K562 (cell line): ENCODE measurements around the gene SERPINE1. TPM values are rescaled to one million over a fixed set of nuclear protein-coding genes. Genes with fewer than 3 reads are reported as not detected.
A peak's percentile ranks its signal among the peaks of the same experiment; 100 is the strongest.

Experiments used
- BACH1 ChIP-seq: fragments of 200-800 bp; sonication (Bioruptor generic); IDR thresholded peaks from 2 replicates; pipeline ENCODE4 v1.6.1; 2016; ENCODE audit warnings: missing genetic modification characterization, missing compliant biosample characterization
- CEBPB ChIP-seq: fragments of 450-650 bp; IDR thresholded peaks from 2 replicates; pipeline ENCODE4 v1.6.1; 2016; ENCODE audit warnings: missing genetic modification characterization, missing compliant biosample characterization
- CEBPG ChIP-seq, 3 experiments: fragments of 200-800 bp in 1 of 3; sonication (Bioruptor generic) in 1 of 3; sonication (generic) in 1 of 3; formaldehyde crosslinking in 1 of 3; IDR thresholded peaks in 2 of 3; conservative IDR thresholded peaks in 1 of 3; 2 replicates each; pipeline versions ENCODE4 v1.6.1 to v1.8.0; 2016 to 2022; ENCODE audit warnings: missing compliant biosample characterization in 2 of 3, missing genetic modification characterization in 2 of 3, mild to moderate bottlenecking in 1 of 3, missing genetic modification reagents in 1 of 3
- CHD1 ChIP-seq: fragments of 200-600 bp; sonication (generic); IDR thresholded peaks from one replicate; pipeline ENCODE4 v1.6.1; 2012; ENCODE audit warnings: mild to moderate bottlenecking, moderate library complexity, low read length, inconsistent platforms
- DDX20 ChIP-seq: fragments of 450-650 bp; IDR thresholded peaks from 2 replicates; pipeline ENCODE4 v1.6.1; 2016; ENCODE audit warnings: missing genetic modification characterization, low read depth, mild to moderate bottlenecking, missing compliant biosample characterization, moderate library complexity
- ETV1 ChIP-seq: fragments of 450-650 bp; conservative IDR thresholded peaks from 2 replicates; pipeline ENCODE4 v1.6.1; 2016; ENCODE audit warnings: missing genetic modification characterization, control low read depth, low read depth, missing compliant biosample characterization
- HDAC8 ChIP-seq: fragments of 450-650 bp; IDR thresholded peaks from 2 replicates; pipeline ENCODE4 v1.6.1; 2016; ENCODE audit warnings: mild to moderate bottlenecking, missing genetic modification characterization, moderate library complexity, missing compliant biosample characterization
- ILF3 ChIP-seq: fragments of 450-650 bp; IDR thresholded peaks from 2 replicates; pipeline ENCODE4 v1.6.1; 2018; ENCODE audit warnings: antibody characterized with exemption, mild to moderate bottlenecking, moderate library complexity, borderline replicate concordance
- KLF6 ChIP-seq: fragments of 250-450 bp; sonication (Bioruptor Pico); IDR thresholded peaks from 2 replicates; pipeline ENCODE4 v1.4.0; 2020; ENCODE audit warnings: mild to moderate bottlenecking, moderate library complexity, borderline replicate concordance
- MEIS2 ChIP-seq: fragments of 450-650 bp; IDR thresholded peaks from 2 replicates; pipeline ENCODE4 v1.6.1; 2014; ENCODE audit warnings: mild to moderate bottlenecking; ENCODE audit not compliant: partially characterized antibody
- MYC ChIP-seq, 2 experiments: fragments of 250-450 bp in 1 of 2; sonication (Bioruptor Pico) in 1 of 2; IDR thresholded peaks; 2 replicates each; pipeline versions ENCODE4 v1.5.1 to v1.6.1; 2012 to 2021; ENCODE audit warnings: low read depth in 2 of 2, borderline replicate concordance in 1 of 2, improper control_type of control experiment in 1 of 2, low read length in 1 of 2, mild to moderate bottlenecking in 1 of 2, moderate library complexity in 1 of 2
- NR2C1 ChIP-seq, 2 experiments: fragments of 450-650 bp; IDR thresholded peaks; 2 replicates each; pipeline ENCODE4 v1.6.1; 2017; ENCODE audit warnings: mild to moderate bottlenecking in 2 of 2, antibody characterized with exemption in 1 of 2, inconsistent platforms in 1 of 2, missing compliant biosample characterization in 1 of 2, missing genetic modification characterization in 1 of 2
- PTRF ChIP-seq: fragments of 450-650 bp; IDR thresholded peaks from 2 replicates; pipeline ENCODE4 v1.6.1; 2016; ENCODE audit warnings: mild to moderate bottlenecking, missing genetic modification characterization, missing compliant biosample characterization
- PYGO2 ChIP-seq: fragments of 450-650 bp; IDR thresholded peaks from 2 replicates; pipeline ENCODE4 v1.6.1; 2016; ENCODE audit warnings: mild to moderate bottlenecking, missing genetic modification characterization, moderate library complexity, missing compliant biosample characterization
- ZNF239 ChIP-seq: fragments of 250-450 bp; sonication (Bioruptor Pico); IDR thresholded peaks from 2 replicates; pipeline ENCODE4 v1.4.0; 2020; ENCODE audit warnings: mild to moderate bottlenecking
- ZNF311 ChIP-seq: fragments of 250-450 bp; sonication (Bioruptor Pico); IDR thresholded peaks from 2 replicates; pipeline ENCODE4 v1.4.0; 2020; ENCODE audit warnings: mild to moderate bottlenecking, moderate library complexity
- ZNF584 ChIP-seq: fragments of 200-800 bp; sonication (Bioruptor generic); IDR thresholded peaks from 2 replicates; pipeline ENCODE4 v1.6.1; 2016; ENCODE audit warnings: low read depth, mild to moderate bottlenecking, missing genetic modification characterization, missing compliant biosample characterization
- ZNF778 ChIP-seq: fragments of 450-650 bp; formaldehyde crosslinking; IDR thresholded peaks from 2 replicates; pipeline ENCODE4 v1.4.0; 2020; ENCODE audit warnings: mild to moderate bottlenecking, moderate library complexity
- ZNF780A ChIP-seq: fragments of 250-450 bp; sonication (Bioruptor Pico); IDR thresholded peaks from 2 replicates; pipeline ENCODE4 v1.5.0; 2021; ENCODE audit warnings: mild to moderate bottlenecking
- ZNF79 ChIP-seq: fragments of 250-450 bp; sonication (Bioruptor Pico); IDR thresholded peaks from 2 replicates; pipeline ENCODE4 v1.4.0; 2020; ENCODE audit warnings: low read depth, mild to moderate bottlenecking, moderate library complexity
- polyA plus RNA-seq, 8 experiments: library from polyadenylated mRNA; depleted of rRNA in 4 of 8; stranded (reverse) in 5 of 8; unstranded in 3 of 8; fragments of >200 nt; fragmentation: Nextera tagmentation in 2 of 8; fragmentation: Illumina TruSeq in 1 of 8; extraction: Ambion mirVana in 2 of 8; extraction: Trizol in 1 of 8; gene quantifications; 2 replicates each; pipeline versions ENCODE4 v1.2.1 to v1.2.3, GENCODE V29; 2011 to 2014; ENCODE audit warnings: inconsistent platforms in 1 of 8, missing spikeins in 1 of 8
- total RNA-seq, 7 experiments: library from RNA; depleted of rRNA in 6 of 7; stranded (reverse); fragments of >200 nt in 6 of 7; fragmentation: Illumina TruSeq in 2 of 7; extraction: Trizol in 2 of 7; gene quantifications; 2 replicates each; pipeline versions ENCODE4 v1.2.1 to v1.2.3, GENCODE V29; 2011 to 2021; ENCODE audit warnings: low replicate concordance in 1 of 7
- TF ChIP-seq, protein P1 (sequence below), 2 experiments: fragments of 450-650 bp in 1 of 2; sonication (generic) in 1 of 2; formaldehyde crosslinking in 1 of 2; IDR thresholded peaks in 1 of 2; conservative IDR thresholded peaks in 1 of 2; 2 replicates each; pipeline versions ENCODE4 v1.6.1 to v1.8.1; 2016 to 2023; ENCODE audit warnings: mild to moderate bottlenecking in 2 of 2, moderate library complexity in 2 of 2, inconsistent platforms in 1 of 2, missing genetic modification reagents in 1 of 2
- TF ChIP-seq, protein P2 (sequence below), 3 experiments: fragments of 200-800 bp in 1 of 3; sonication (Bioruptor generic) in 1 of 3; sonication (generic) in 1 of 3; formaldehyde crosslinking in 1 of 3; IDR thresholded peaks; 2 replicates each; pipeline versions ENCODE4 v1.6.1 to v1.8.0; 2016 to 2022; ENCODE audit warnings: mild to moderate bottlenecking in 2 of 3, missing compliant biosample characterization in 2 of 3, missing genetic modification characterization in 2 of 3, missing genetic modification reagents in 1 of 3

SERPINE1 gene
- total and polyA plus RNA-seq, 9 of the 15 experiments (the other 6 are each of a cell fraction or from before 2014, with no cell fraction given) = 0.22 to 4.8 (median 0.91) TPM

DNA sequence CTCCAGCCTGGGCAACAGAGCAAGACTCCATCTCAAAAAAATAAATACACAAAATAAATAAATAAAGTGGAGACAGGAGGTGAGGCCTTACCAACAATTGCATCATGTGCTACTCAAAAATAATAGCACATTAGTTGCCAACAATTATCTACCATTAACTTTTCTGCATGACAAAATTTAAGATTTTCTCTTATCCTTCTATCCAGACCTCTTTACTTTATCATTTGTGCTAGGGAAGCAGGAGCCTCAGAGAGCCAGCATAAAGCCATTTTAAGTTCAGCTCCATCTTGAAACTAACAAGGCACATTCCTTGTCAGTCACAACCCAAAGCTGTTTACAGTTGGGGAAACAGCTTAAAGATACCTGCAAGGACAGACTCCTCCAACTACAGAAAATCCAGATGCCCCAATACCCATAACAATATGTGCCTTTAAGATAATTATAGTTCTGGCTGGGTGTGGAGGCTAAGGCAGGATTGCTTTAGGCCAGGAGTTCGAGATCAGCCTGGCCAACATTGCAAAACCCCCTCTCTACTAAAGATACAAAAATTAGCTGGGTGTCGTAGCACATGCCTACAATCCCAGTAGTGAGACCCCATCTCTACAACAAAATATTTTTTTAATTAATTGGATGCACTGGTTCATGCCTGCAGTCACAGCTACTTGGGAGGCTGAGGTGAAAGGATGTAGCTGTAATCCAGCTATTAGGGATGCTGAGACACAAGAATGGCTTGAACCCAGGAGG lies 25.2 kb downstream of the SERPINE1 start (continued):
- TF ChIP-seq, protein P1, sequence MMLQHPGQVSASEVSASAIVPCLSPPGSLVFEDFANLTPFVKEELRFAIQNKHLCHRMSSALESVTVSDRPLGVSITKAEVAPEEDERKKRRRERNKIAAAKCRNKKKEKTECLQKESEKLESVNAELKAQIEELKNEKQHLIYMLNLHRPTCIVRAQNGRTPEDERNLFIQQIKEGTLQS (IDR thresholded peaks at IDR 0.05) = peak; percentile 65
- TF ChIP-seq, protein P1 (CRISPR knock-in tag; conservative IDR thresholded peaks at IDR 0.05) = no peak
- no peak for TF ChIP-seq MYC (IDR thresholded peaks at IDR 0.05; ENCODE audit: low read depth, low read length)
- TF ChIP-seq MYC (CRISPR knock-in tag; IDR thresholded peaks at IDR 0.05; ENCODE audit: borderline replicate concordance, low read depth) = 0 out of 2 replicates have a peak, but pooled peaks have one; percentile 40
- peak; percentile 86; the same call in 1 of the 2 replicates for TF ChIP-seq KLF6
- no peak for TF ChIP-seq ZNF778 (CRISPR knock-in tag)
- TF ChIP-seq HDAC8 (tag) = 0 out of 2 replicates have a peak, but pooled peaks have one; percentile 45
- peak; percentile 73 for TF ChIP-seq PYGO2
- TF ChIP-seq NR2C1 (IDR thresholded peaks at IDR 0.05) = no peak
- peak; percentile 64 for TF ChIP-seq NR2C1 (tag; IDR thresholded peaks at IDR 0.05)
- no peak for TF ChIP-seq ZNF780A (CRISPR knock-in tag)
- peak; percentile 69; the same call in 1 of the 2 replicates for TF ChIP-seq DDX20 (tag)
- peak; percentile 27; the same call in 1 of the 2 replicates for TF ChIP-seq ETV1
- TF ChIP-seq MEIS2 = peak; percentile 17
- no peak for TF ChIP-seq ILF3
- peak; percentile 71 for TF ChIP-seq BACH1
- peak; percentile 68; the same call in 1 of the 2 replicates for TF ChIP-seq CEBPG (CRISPR knock-in tag; IDR thresholded peaks at IDR 0.05)
- TF ChIP-seq CEBPG (tag; conservative IDR thresholded peaks at IDR 0.05 in 1 of 2, IDR thresholded peaks at IDR 0.05 in 1 of 2) = peak; percentile 50 to 92; a peak in 3 of 4 replicates
- TF ChIP-seq PTRF (tag) = peak; percentile 9; the same call in 1 of the 2 replicates
- TF ChIP-seq, protein P2, sequence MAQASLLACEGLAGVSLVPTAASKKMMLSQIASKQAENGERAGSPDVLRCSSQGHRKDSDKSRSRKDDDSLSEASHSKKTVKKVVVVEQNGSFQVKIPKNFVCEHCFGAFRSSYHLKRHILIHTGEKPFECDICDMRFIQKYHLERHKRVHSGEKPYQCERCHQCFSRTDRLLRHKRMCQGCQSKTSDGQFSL (CRISPR knock-in tag; IDR thresholded peaks at IDR 0.05) = no peak
- TF ChIP-seq, protein P2 (tag; IDR thresholded peaks at IDR 0.05) = peak in 1 of 2 experiments; percentile 73; a peak in 1 of 4 replicates
- TF ChIP-seq ZNF239 (CRISPR knock-in tag) = peak; percentile 57
- peak; percentile 74; the same call in 1 of the 2 replicates for TF ChIP-seq ZNF79 (CRISPR knock-in tag)
- TF ChIP-seq CHD1 = no peak
- 0 out of 2 replicates have a peak, but pooled peaks have one; percentile 13 for TF ChIP-seq ZNF311 (CRISPR knock-in tag)
- peak; percentile 68 for TF ChIP-seq CEBPB
- peak; percentile 85; the same call in 1 of the 2 replicates for TF ChIP-seq ZNF584
